HG03469 (cell line): ENCODE data around the gene IL12A.

Experiments used
- ATAC-seq: cut with Tn5 transposase; IDR thresholded peaks from one replicate; pipeline ENCODE4 v1.9.1; 2021; ENCODE audit warnings: mild to moderate bottlenecking, moderate library complexity, moderate number of reproducible peaks; ENCODE audit not compliant: unreplicated experiment

Gene IL12A

DNA sequence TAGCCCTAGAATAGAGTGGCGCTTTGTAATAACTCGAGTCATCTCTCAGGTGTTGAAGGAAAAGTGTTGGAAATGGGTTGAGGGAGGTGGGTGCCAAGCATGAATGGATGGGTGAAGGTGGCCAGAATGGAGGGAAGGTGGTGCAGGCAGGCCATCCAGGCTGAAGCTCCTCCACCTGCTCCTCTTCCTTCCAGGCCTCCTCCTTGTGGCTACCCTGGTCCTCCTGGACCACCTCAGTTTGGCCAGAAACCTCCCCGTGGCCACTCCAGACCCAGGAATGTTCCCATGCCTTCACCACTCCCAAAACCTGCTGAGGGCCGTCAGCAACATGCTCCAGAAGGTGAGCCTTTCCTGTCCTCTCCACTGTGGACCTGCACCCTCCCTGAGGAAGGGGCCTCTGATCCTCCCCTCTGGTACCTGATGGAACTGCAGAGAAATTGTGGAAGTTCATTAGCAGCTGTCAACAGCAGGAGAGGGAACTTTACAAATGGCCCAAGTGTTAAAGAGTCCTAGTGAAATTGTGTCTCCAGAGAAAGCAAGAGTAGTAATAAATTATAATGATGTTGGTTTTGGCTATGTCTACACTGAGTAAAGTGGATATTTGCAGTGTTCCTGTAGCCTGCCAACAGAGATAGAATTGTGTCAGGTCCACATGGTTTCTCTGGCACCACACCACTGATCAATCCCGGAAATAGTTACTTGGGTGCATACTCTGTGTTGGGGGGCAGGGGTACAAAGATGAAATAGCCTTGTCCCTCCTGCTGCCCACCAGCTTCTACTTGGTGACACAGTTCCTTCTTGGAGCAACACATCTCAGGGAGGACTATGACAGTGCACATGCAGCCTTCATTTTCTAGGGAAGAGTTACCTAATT, 1.6 kb downstream of the IL12A start:
- no peak for ATAC-seq

DNA sequence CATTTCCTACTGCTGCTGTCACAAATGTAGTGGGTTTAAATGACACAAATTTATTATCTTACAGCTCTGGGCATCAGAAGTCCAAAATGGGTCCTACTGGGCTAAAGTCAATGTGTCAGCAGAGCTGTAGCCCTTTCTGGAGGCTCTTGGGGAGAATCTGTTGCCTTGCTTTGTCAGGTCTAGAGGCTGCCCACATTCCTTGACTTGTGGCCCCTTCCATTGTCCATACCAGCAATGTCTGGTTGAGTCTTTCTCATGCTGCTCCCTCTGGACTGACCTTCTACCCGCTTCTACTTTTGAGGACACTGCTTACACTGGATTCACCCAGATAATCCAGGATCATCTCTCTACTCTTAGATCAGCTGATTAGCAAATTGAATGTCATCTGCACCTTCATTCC, 3.0 kb downstream of the IL12A start:
- ATAC-seq, result no peak

DNA sequence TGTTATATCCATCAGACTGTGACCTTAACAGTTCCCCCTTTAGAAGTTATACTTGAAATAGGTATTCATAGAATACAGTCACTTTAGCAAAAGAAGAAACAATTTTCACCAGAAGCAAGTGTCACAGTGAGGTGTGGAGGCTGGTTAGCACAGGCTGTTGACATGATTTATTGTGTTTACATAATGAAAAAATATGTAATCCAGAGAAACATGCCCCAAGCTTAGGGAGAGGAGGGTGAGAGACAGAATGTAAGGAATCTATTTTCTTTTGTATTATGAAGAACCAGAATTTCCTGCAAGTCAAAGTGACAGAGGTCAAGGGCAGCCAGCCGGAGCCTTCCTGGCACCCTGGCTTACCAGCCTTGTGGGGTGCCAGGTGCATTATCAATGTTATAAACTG, 4.0 kb downstream of the IL12A start:
- no peak for ATAC-seq

DNA sequence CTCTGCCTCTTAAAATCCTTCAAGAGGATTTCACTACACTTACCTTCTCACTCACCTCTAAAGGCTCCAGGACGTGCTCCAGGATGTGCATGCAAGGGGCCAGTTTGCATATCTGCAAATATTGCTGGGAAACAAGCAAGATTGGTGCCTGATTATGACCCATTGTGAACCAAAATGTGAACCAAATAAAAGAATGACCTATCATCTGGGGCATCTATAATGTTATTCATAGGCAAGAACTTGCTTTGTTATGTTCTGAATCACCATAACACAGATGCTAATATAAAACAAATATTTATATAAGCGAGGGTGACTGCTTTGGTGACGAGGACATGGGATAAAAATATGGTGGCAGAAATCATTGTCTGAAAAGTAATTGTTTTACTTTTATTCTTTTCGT, 5.5 kb downstream of the IL12A start:
- ATAC-seq, result no peak

DNA sequence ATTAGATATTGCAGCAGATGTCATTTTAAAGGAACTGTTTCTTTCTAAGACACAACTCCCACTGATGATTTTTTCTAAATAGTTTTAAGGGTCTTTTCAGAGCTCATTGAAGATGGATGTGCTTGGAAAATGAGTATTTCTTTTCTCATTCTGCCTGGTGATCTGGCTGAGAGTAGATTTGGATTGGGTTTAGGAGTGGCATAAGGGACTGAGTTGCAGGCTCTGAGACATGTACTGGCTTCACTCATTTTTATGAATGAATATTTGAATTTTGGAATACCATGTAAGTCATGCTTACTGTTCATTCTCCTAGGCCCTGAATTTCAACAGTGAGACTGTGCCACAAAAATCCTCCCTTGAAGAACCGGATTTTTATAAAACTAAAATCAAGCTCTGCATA, 6.5 kb downstream of the IL12A start:
- ATAC-seq, result no peak

DNA sequence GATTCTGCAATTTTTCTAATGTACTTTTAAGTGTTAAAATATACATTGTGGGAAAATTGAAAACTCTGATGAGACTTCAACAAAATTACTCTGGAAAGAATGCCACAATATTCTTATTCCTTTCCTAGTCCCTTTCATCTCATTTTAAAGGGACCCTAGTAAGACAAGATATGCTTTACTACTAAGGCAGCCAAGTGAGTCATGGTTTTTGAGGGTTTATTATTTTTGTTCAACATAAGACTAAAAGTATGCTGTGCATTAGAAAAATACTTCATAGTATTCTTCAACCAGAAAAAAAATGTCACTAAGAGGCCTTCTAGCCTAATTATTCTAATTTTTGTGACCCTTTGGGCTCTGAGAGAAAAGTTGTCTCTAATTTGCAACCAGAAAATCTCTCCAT, 7.4 kb downstream of the IL12A start:
- ATAC-seq, result no peak

DNA sequence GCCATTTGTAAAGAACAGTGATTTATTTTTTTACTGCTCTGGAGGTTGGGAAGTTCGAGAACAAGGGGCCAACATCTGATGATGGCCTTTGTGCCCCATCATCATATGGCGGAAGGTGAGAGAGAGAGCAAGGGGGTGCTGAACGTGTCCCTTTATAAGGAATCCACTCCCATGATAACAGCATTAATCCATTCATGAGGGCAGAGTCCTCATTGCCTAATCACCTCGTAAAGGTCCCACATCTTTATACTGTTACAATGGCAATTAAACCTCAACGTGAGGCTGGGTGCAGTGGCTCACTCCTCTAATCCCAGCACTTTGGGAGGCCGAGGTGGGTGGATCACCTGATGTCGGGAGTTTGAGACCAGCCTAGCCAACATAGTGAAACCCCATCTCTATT, 8.3 kb downstream of the IL12A start:
- ATAC-seq, result no peak

GRCh38 chr3:160001148-160001760, 12.6 kb downstream of the IL12A start:
- ATAC-seq, result no peak

- ATAC-seq, result no peak
These were observed 13.4 kb downstream of the IL12A start for GRCh38 chr3:160001850-160002623.

DNA sequence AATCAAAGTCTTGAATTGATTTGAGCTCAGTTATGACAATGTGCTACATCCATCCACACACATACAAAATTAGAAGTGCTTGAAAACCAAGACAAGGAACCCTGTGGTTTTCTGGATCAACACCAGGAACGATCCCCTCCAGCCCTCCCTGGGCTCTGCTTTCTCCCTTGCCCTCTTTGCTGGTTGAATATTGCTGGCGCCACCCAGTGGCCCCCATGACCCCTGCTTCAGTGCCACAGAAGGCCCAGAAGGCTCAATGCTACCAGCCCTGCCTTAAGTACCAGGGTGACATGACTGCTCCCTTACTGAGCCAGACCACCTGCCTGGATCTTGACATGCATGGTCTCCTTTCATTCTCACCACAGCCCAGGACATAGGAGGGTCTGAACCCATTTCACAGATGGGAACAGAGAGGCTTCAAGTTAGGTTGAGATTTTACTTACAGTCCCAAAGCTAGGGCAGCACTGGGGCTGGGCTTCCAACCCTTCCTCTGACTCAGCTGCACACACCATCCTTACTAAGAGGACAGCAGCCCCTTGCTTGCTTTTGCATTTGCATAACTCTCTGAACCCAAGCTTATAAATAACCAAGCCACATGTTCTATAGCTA, 15.0 kb downstream of the IL12A start:
- peak; percentile 77 for ATAC-seq

- no peak for ATAC-seq
These were observed 16.4 kb downstream of the IL12A start for GRCh38 chr3:160005004-160005403.

- ATAC-seq, result peak; percentile 28
These were observed 17.9 kb downstream of the IL12A start for GRCh38 chr3:160006282-160007163.

DNA sequence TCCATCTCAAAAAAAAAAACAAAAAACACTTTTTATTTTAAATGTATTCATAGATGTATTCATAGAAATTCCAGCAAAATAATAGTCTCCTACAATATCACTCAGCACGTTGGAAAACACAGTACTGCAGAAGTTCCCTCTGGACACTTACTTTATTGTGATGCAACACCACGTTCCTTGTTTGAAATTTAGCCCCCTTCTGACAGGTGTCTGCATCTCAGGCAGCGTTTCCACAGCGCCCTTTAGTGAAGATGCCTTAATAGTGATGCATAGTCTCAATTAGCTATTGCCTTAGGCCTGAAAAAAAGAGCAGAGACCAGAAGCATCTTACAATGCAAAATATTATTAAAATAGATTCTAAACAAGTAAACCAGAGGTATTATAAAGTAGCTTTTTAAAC, 20.3 kb downstream of the IL12A start:
- no peak for ATAC-seq

GRCh38 chr3:160009525-160009924, 20.9 kb downstream of the IL12A start:
- no peak for ATAC-seq

DNA sequence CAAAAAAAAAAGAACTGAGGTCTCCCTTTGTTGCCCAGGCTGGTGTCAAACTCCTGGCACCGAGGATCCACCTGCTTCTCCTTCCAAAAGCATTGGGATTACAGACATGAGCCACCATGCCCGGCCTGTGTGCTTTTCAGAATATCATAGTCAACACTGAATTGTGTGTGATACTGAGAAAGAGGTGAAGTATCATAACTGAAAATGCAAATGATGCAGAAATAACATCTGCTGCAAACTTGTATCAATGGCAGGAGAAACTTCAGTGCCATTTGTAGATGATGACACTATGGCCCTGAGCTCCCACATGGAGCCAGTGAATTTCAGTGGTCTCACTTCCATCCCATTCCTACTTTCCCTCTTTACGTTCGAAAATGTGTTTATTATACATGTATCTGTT, 21.9 kb downstream of the IL12A start:
- ATAC-seq, result peak; percentile 45

GRCh38 chr3:160012108-160012507, 23.5 kb downstream of the IL12A start:
- ATAC-seq, result peak; percentile 85

DNA sequence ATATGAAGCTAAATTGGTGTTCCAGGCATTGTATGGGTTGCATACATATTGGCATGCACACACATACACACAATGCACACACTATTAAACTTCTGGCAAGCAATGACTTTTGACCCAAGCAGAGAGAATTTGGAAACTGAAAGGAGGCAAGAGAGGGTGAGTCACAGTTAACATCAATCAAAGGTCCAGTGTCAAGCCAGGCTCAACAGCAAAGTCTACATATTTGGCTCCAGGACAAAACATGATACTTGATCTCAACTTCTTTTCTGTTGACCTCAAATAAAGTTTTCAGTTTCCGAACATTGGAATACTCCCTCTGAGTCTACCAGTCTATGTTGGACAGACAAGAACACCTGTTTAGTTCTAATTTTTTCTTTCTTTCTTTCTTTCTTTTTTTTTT, 28.3 kb downstream of the IL12A start:
- ATAC-seq, result no peak

DNA sequence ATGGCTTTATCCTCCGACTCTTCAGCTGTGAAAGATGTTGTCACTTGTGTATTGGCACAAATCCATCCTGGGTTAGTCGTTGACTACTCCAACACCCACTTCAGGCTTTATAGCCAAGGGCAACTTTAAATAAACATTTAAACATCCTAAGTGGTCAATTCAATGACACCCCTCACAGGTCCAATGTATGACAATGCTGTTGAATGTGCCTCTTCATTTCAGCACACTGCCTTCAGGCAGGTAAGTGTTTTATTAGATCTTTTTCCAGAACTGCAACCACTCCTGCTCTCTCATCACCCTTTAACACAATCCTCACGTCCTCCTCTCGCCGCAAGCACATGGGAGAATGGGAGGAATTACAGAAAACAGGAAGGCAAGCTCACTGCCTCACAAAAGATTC, 30.3 kb downstream of the IL12A start:
- no peak for ATAC-seq

DNA sequence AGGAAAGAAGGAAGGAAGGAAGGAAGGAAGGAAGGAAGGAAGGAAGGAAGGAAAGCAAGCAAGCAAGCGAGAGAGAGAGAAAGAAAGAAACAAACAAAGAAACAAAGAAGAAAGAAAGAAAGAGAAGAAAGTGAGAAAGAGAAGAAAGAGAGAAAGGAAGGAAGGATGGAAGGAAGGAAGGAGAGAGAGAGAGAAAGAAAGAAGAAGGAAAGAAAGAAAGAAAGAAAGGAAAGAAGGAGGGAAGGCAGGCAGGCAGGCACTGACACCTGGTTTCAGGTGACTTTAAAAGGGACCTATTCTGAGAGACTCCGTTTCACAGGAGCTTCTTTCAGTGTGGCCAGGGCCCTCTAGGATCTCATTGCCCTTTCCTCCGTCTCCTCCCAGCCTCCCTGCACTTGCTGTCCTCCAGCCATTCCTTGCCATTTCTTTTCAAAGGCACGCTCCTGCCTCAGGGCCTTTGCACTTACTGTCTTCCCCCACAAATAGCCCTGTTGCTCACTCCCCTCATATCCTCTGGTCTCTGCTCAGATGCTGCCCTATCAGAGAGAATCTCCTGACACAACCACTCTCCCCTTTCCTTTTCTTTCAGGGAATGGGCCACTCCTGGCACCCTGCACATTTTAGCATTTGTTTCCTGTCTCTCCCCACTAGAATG, 31.5 kb downstream of the IL12A start:
- no peak for ATAC-seq

GRCh38 chr3:160022068-160022467, 33.4 kb downstream of the IL12A start:
- ATAC-seq, result no peak
